Spinal cord (tissue), 10 donors: ENCODE results near the gene OXCT2. TPM values are rescaled to one million over a fixed set of nuclear protein-coding genes. Genes with fewer than 3 reads are reported as not detected.

ENCODE experiments used
- DNase-seq, 6 donors: peaks; one replicate each; pipeline versions ENCODE4 v3.0.0 to v3.0.0-alpha.2; 2013 to 2015; ENCODE audit warnings: low spot score in 6 of 6, low read depth in 4 of 6
- H3K27ac ChIP-seq: one replicate; pipeline ENCODE4 v1.5.1; 2013; ENCODE audit warnings: low read depth, low read length, control low read depth
- H3K27me3 ChIP-seq: one replicate; pipeline ENCODE4 v1.6.1; 2013; ENCODE audit warnings: low read length; ENCODE audit not compliant: control insufficient read depth, insufficient read depth
- H3K36me3 ChIP-seq: one replicate; pipeline ENCODE4 v1.6.1; 2013; ENCODE audit warnings: low read length; ENCODE audit not compliant: control insufficient read depth, insufficient read depth
- H3K4me1 ChIP-seq: one replicate; pipeline ENCODE4 v1.6.1; 2013; ENCODE audit warnings: low read length; ENCODE audit not compliant: control insufficient read depth, insufficient read depth
- H3K4me3 ChIP-seq: one replicate; pipeline ENCODE4 v1.5.1; 2013; ENCODE audit warnings: low read depth, low read length, control low read depth
- H3K9me3 ChIP-seq: one replicate; pipeline ENCODE4 v1.6.1; 2013; ENCODE audit warnings: low read length; ENCODE audit not compliant: control insufficient read depth, insufficient read depth
- WGBS: methylation state at CpG from one replicate; pipeline ENCODE4 v1.1.5; 2013; ENCODE audit warnings: missing lambda C conversion rate; ENCODE audit not compliant: insufficient coverage; 5-methylcytosine and 5-hydroxymethylcytosine counted together
- polyA plus RNA-seq, 2 donors: library from polyadenylated mRNA; unstranded; fragments of 120-200 nt; gene quantifications; one replicate each; pipeline ENCODE4 v1.2.1, GENCODE V29; 2013; ENCODE audit not compliant: insufficient read length in 2 of 2
- small RNA-seq: library from RNA; depleted of rRNA; stranded (forward); fragments of <200 nt; gene quantifications from one replicate; pipeline ENCODE3, GENCODE V24; 2014; ENCODE audit warnings: low replicate concordance
- total RNA-seq, 2 donors: library from RNA; depleted of rRNA in 1 of 2; stranded (reverse); fragments of 120-200 nt in 1 of 2; fragments of >200 nt in 1 of 2; gene quantifications; one replicate each; pipeline versions ENCODE4 v1.2.3 to v1.2.4, GENCODE V29; 2013 to 2014
- donor health status: healthy.

OXCT2 gene
- total and polyA plus RNA-seq, 4 donors: 1.8 to 3.1 (median 2.7) TPM

DNA sequence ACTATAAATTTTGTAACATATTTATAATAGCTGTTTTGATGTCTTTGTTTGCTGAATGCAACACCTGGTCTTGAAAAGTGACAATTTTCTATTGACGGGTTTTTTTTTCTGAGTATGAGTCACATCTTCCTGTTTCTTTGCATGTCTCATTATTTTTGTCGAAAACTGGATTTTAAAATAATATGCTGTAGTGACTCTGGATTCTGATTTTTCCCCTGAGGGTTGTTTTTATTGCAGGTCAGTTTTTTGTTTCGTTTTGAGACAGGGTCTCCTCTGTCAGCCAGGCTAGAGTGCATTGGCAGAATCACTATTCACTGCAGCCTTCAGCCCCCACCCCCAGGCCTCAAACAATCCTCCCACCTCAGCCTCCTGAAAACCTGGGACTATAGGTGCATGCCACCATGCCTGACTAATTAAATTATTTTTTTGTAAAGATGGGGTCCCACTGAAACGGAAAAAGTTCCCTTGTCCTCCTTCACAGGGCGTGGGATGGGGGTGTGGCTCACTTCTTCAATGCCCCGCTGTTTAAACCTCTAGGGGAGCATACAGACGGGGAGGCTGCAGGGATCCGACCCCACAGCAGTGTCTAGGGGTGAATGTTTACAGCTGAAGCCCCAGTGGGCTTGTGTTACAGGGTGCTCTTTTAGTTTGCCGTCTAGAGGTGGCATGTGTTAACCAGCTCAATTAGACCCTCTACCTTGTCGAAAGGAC lies 43.8 kb downstream of the OXCT2 start:
- Histone ChIP-seq H3K27me3 (peaks cover 38% of the 10 kb centered on the region), H3K36me3 (no peaks in the 10 kb centered on the region), H3K4me3 (no peak overlapping the region), H3K27ac (no peak overlapping the region), H3K9me3 (no peaks in the 10 kb centered on the region), H3K4me1 (peaks cover under 1% of the 10 kb centered on the region)
- DNase-seq: no peak
- 73% methylated on average over 5 of the region's 10 CpGs for WGBS

DNA sequence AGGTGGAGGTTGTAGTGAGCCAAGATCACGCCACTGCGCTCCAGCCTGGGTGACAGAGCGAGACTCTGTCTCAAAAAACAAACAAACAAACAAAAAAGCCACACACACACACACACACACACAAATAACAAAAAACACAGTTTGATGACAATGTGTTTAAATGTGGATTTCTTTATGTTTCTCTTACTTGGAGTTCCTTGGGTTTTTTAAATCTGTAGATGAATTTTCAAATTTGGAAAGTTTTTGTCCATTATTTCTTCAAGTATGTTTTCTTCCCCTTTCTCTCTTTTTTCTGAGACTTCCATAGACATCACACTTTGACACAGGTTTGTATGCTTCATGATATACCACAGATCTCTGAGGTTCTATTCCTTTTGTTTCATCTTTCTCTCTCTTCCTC lies 44.5 kb downstream of the OXCT2 start:
- Histone ChIP-seq H3K27me3 (peaks cover 42% of the 10 kb centered on the region), H3K27ac (no peak overlapping the region), H3K9me3 (no peaks in the 10 kb centered on the region), H3K4me3 (no peak overlapping the region), H3K36me3 (no peaks in the 10 kb centered on the region), H3K4me1 (no peaks in the 10 kb centered on the region)
- no peak for DNase-seq
- no CpG with 5 or more reads among the region's 3 CpGs for WGBS

DNA sequence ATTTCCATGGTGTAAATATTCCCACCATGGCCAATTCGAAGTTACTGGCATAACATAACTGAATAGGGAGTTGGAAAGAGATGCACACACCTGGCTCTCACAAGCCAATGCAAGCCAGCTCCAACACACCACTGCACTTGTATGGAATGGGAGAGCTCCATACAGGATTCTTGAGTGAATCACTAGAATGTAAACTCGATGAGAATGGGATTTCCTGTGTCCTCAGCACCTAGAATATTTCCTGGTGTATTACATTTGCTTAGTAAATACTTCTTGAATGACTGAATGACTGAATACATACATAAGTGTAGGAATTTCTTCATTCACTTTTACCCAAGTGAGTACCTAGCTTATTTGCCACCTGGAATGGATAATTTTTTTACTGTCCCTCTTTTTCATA lies 48.7 kb downstream of the OXCT2 start:
- no peak overlapping the region for H3K27ac ChIP-seq
- H3K4me1 ChIP-seq: no peaks in the 10 kb centered on the region
- no peaks in the 10 kb centered on the region for H3K36me3 ChIP-seq
- no CpG with 5 or more reads among the region's 2 CpGs for WGBS
- H3K27me3 ChIP-seq: peaks cover 30% of the 10 kb centered on the region
- H3K9me3 ChIP-seq: no peaks in the 10 kb centered on the region
- DNase-seq: no peak
- H3K4me3 ChIP-seq: no peak overlapping the region

DNA sequence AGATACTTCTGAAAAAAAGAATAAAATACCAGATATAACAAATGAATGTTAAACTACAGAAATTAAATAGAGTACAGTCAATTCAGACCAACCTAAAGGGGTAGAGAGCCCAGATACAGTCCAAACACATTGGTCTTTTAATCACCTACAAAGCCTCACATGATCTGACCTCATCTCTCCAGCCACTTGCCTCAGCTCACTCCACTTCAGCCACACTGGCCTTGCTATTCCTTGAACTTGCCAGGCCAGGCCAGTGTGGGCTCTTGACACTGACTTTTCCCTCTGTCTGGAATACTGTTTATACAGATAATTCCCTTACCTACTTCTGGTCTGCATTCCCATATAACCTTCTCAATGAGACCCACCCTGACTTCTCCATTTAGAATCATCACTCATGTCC lies 49.5 kb downstream of the OXCT2 start:
- no peaks in the 10 kb centered on the region for H3K4me1 ChIP-seq
- H3K9me3 ChIP-seq: no peaks in the 10 kb centered on the region
- H3K4me3 ChIP-seq: no peak overlapping the region
- peaks cover 27% of the 10 kb centered on the region for H3K27me3 ChIP-seq
- no peak overlapping the region for H3K27ac ChIP-seq
- no peaks in the 10 kb centered on the region for H3K36me3 ChIP-seq
- DNase-seq: no peak

DNA sequence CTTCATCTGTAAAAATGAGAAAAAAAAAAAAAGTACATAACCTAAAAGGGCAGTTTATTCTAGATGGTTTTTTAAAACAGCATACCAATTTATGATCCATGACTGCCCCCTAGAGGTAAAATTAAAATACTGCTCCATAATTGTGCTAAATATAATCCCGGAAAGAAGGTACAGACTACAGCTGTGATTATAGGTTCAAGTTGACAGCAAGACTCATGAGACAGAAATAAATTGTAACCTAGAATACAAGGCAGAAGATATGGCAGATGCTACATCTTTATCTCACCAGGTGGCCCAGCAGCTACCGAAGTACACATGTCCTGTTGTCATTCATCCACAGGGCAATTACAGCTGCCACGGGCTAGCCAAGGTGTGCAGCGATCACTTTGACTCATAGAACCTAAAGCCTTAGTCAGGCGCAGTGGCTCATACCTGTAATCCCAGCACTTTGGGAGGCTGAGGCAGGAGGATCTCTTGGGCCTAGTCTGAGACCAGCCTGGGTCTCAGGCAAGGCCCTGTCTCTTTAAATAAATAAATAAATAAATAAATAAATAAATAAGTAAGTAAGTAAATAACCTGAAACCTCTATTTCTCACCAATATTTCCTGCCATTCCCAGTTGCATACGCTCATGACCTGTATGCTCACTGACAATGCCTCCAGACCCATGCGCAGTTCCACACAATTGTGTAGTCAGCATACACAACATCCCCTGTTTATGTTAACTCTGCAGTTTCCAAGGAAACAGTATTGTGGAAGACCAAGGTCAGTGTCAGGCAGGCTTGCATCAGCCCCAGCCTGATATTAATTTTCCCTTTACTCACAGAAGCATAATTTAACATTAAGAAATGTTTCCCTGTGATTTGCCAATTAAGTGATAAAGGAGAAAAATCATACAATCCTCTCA lies 50.8 kb downstream of the OXCT2 start:
- Histone ChIP-seq H3K27me3 (peaks cover 23% of the 10 kb centered on the region), H3K27ac (no peak overlapping the region), H3K4me3 (no peak overlapping the region), H3K4me1 (no peaks in the 10 kb centered on the region), H3K36me3 (no peaks in the 10 kb centered on the region), H3K9me3 (no peaks in the 10 kb centered on the region)
- peak in 4 of 6 donors; percentile 47 to 95 (median 74) for DNase-seq
- 55% methylated on average over 5 of the region's 7 CpGs for WGBS

Small RNAs within 50 kb of the gene (small RNA-seq; reads per million reads assigned to genes)
- not detected for gene AL033527.1
- not detected for gene RNU7-121P

Other genes starting within 250 kb of the OXCT2 start
- 10 to 100 TPM; 79.2 to 84.8 TPM for gene PABPC4, start 194.6 kb downstream of the OXCT2 start, total RNA-seq
- 100 to 1,000 TPM; 138 to 144 TPM for gene PABPC4, start 194.6 kb downstream of the OXCT2 start, polyA plus RNA-seq
- 1 to 10 TPM; 3.2 to 6.4 TPM for gene HEYL, start 131.7 kb downstream of the OXCT2 start, total RNA-seq
- gene HEYL, start 131.7 kb downstream of the OXCT2 start, polyA plus RNA-seq: 10 to 100 TPM in 1 of 2 donors, 1 to 10 TPM in 1; 9.8 to 10.2 TPM
- 1 to 10 TPM; 2.4 to 5.4 TPM for gene NT5C1A, start 99.2 kb downstream of the OXCT2 start, total RNA-seq
- 1 to 10 TPM; 1.5 to 3.1 TPM for gene NT5C1A, start 99.2 kb downstream of the OXCT2 start, polyA plus RNA-seq
- gene HPCAL4, start 79.9 kb downstream of the OXCT2 start, total RNA-seq: 10 to 100 TPM; 19.7 to 68.6 TPM
- 10 to 100 TPM; 61.9 to 67.9 TPM for gene HPCAL4, start 79.9 kb downstream of the OXCT2 start, polyA plus RNA-seq
- gene PPIE, start 32.5 kb downstream of the OXCT2 start, total RNA-seq: 10 to 100 TPM; 28.4 to 45.8 TPM
- gene PPIE, start 32.5 kb downstream of the OXCT2 start, polyA plus RNA-seq: 10 to 100 TPM; 54.6 to 55.9 TPM
- 10 to 100 TPM in 1 of 2 donors, 1 to 10 TPM in 1; 7.8 to 12.0 TPM for gene BMP8B, start 17.5 kb upstream of the OXCT2 start, total RNA-seq
- gene BMP8B, start 17.5 kb upstream of the OXCT2 start, polyA plus RNA-seq: 10 to 100 TPM; 19.3 to 19.4 TPM
- gene TRIT1, start 112.2 kb upstream of the OXCT2 start, total RNA-seq: 10 to 100 TPM; 33.5 to 35.6 TPM
- 10 to 100 TPM; 25.8 to 30.6 TPM for gene TRIT1, start 112.2 kb upstream of the OXCT2 start, polyA plus RNA-seq
- 1 to 10 TPM; 6.1 to 6.4 TPM for gene MYCL, start 130.6 kb upstream of the OXCT2 start, total RNA-seq
- 10 to 100 TPM; 13.2 to 16.6 TPM for gene MYCL, start 130.6 kb upstream of the OXCT2 start, polyA plus RNA-seq
- gene MFSD2A, start 183.8 kb upstream of the OXCT2 start, total RNA-seq: 10 to 100 TPM; 15.7 to 20.5 TPM
- gene MFSD2A, start 183.8 kb upstream of the OXCT2 start, polyA plus RNA-seq: 10 to 100 TPM; 34.8 to 42.9 TPM